HepG2 (cell line): ENCODE results near the gene TMEM117. TPM values are rescaled to one million over a fixed set of nuclear protein-coding genes. Genes with fewer than 3 reads are reported as not detected.

Source experiments
- ATAC-seq: fragments of 200-7000 bp; cut with Tn5 transposase; 3 replicates; pipeline ENCODE4 v1.9.1; 2020; ENCODE audit warnings: mild to moderate bottlenecking, moderate library complexity
- BruUV-seq: library from RNA; stranded (reverse); fragments of 400-500 nt; replicated peaks from 2 replicates; lab custom pipeline; 2021; lab: Mats Ljungman, UMichigan
- CTCF ChIA-PET: fragments of 300-600 bp; formaldehyde crosslinking; extraction: SDS; loops from one replicate; lab custom pipeline; 2021; ENCODE audit warnings: low total read pairs, inconsistent platforms, low intra/inter-chr PET ratio; lab: Yijun Ruan, JAX
- POLR2A ChIA-PET: fragments of 350-600 bp; sonication (Branson Sonifier 250); formaldehyde crosslinking; loops from one replicate; lab custom pipeline; 2020; ENCODE audit warnings: antibody characterized with exemption, inconsistent platforms; lab: Yijun Ruan, JAX
- DNase-seq: peaks from one replicate; pipeline ENCODE4 v3.0.0-alpha.2; 2015; ENCODE audit warnings: low spot score
- FAIRE-seq: peaks from 3 replicates; lab custom pipeline; 2011; peaks lifted over from hg19 to GRCh38; lab: Jason Lieb, UNC
- H2AFZ ChIP-seq: one replicate; pipeline ENCODE4 v1.6.1; 2011; ENCODE audit warnings: low read length, inconsistent platforms
- H3K27ac ChIP-seq: fragments of 300-600 bp; 3 replicates; pipeline ENCODE4 v1.8.0; 2011; ENCODE audit warnings: mixed run types, mild to moderate bottlenecking, mixed read lengths, low read length, inconsistent platforms; ENCODE audit not compliant: insufficient read depth; ENCODE audit errors: extremely low read length
- H3K27me3 ChIP-seq, 2 experiments: fragments of 200-600 bp in 1 of 2; 2 replicates in 1 of 2; 3 replicates in 1 of 2; pipeline versions ENCODE4 v1.6.0 to v1.8.0; 2011; ENCODE audit warnings: low read length in 2 of 2, mild to moderate bottlenecking in 2 of 2, moderate library complexity in 2 of 2, inconsistent platforms in 1 of 2; ENCODE audit not compliant: insufficient read depth in 2 of 2, control insufficient read depth in 1 of 2
- H3K36me3 ChIP-seq, 2 experiments: fragments of 200-600 bp in 1 of 2; replicated peaks in 1 of 2; 2 replicates in 1 of 2; 3 replicates in 1 of 2; pipeline versions ENCODE4 v1.5.1 to v1.8.0; 2011; ENCODE audit warnings: low read length in 2 of 2, inconsistent platforms in 1 of 2; ENCODE audit not compliant: insufficient read depth in 2 of 2, control insufficient read depth in 1 of 2
- H3K4me1 ChIP-seq: 2 replicates; pipeline ENCODE4 v1.5.1; 2012; ENCODE audit warnings: low read length, inconsistent platforms; ENCODE audit not compliant: insufficient read depth
- H3K4me2 ChIP-seq: 2 replicates; pipeline ENCODE4 v1.6.0; 2011; ENCODE audit warnings: low read depth, low read length, inconsistent platforms
- H3K4me3 ChIP-seq, 3 experiments: fragments of 200-600 bp in 1 of 3; sonication (generic), shearing (Covaris generic) in 1 of 3; replicated peaks in 1 of 3; 2 replicates each; pipeline ENCODE4 v1.5.1; 2011 to 2016; ENCODE audit warnings: low read length in 3 of 3, inconsistent platforms in 2 of 3, low read depth in 2 of 3, mild to moderate bottlenecking in 2 of 3, control low read depth in 1 of 3, mixed read lengths in 1 of 3; ENCODE audit not compliant: insufficient read depth in 1 of 3
- H3K79me2 ChIP-seq: one replicate; pipeline ENCODE4 v1.6.1; 2011; ENCODE audit warnings: low read length, inconsistent platforms; ENCODE audit not compliant: insufficient read depth
- H3K9ac ChIP-seq: 2 replicates; pipeline ENCODE4 v1.6.0; 2011; ENCODE audit warnings: mild to moderate bottlenecking, low read depth, low read length, inconsistent platforms; ENCODE audit not compliant: insufficient read depth
- H3K9me3 ChIP-seq: 2 replicates; pipeline ENCODE4 v1.5.1; 2012; ENCODE audit warnings: mild to moderate bottlenecking, low read length
- H4K20me1 ChIP-seq: 2 replicates; pipeline ENCODE4 v1.6.0; 2011; ENCODE audit warnings: inconsistent platforms, mild to moderate bottlenecking, low read length, moderate library complexity; ENCODE audit not compliant: insufficient read depth
- CREB1 ChIP-seq, 2 experiments: fragments of 450-650 bp in 1 of 2; IDR thresholded peaks; 2 replicates each; pipeline ENCODE4 v1.6.1; 2016 to 2017; ENCODE audit warnings: control low read depth in 1 of 2, mild to moderate bottlenecking in 1 of 2, missing compliant biosample characterization in 1 of 2, missing genetic modification characterization in 1 of 2
- GFI1 ChIP-seq: sonication (generic); formaldehyde crosslinking; IDR thresholded peaks from 2 replicates; pipeline ENCODE4 v1.5.0; 2020; ENCODE audit warnings: missing genetic modification reagents, mild to moderate bottlenecking, borderline replicate concordance
- HMG20A ChIP-seq: IDR thresholded peaks from 2 replicates; pipeline ENCODE4 v1.6.1; 2016; ENCODE audit warnings: borderline replicate concordance
- NR1H2 ChIP-seq: sonication (generic); formaldehyde crosslinking; IDR thresholded peaks from 2 replicates; pipeline ENCODE4 v1.8.1; 2022; ENCODE audit warnings: low read depth, missing genetic modification reagents, borderline replicate concordance
- REPIN1 ChIP-seq: sonication (generic); formaldehyde crosslinking; IDR thresholded peaks from 2 replicates; pipeline ENCODE4 v1.8.0; 2022; ENCODE audit warnings: missing genetic modification reagents, low read depth, mild to moderate bottlenecking, borderline replicate concordance
- ZFP41 ChIP-seq: sonication (generic); formaldehyde crosslinking; IDR thresholded peaks from 2 replicates; pipeline ENCODE4 v1.4.0; 2020; ENCODE audit warnings: mild to moderate bottlenecking, missing genetic modification reagents, borderline replicate concordance
- ZNF839 ChIP-seq: sonication (generic); formaldehyde crosslinking; IDR thresholded peaks from 2 replicates; pipeline ENCODE4 v1.4.0; 2020; ENCODE audit warnings: missing genetic modification reagents, mild to moderate bottlenecking, borderline replicate concordance
- WGBS: methylation state at CpG from one replicate; pipeline ENCODE4 v1.1.6; 2017; ENCODE audit warnings: low lambda C conversion rate; 5-methylcytosine and 5-hydroxymethylcytosine counted together
- in situ Hi-C: cut with HindIII; loops from 2 replicates; pipeline ENCODE4 v1.10.0; 2017; ENCODE audit warnings: low pct_unique_long_range_greater_than_20kb; ENCODE audit not compliant: extremely low pct_ligation_motif_present
- intact Hi-C: fragments of 100-400 bp; cut with micrococcal nuclease; formaldehyde crosslinking; loops from one replicate; pipeline ENCODE4 v1.10.0; 2022; ENCODE audit not compliant: unreplicated experiment
- polyA plus RNA-seq, 8 experiments: library from polyadenylated mRNA; depleted of rRNA in 3 of 8; stranded (reverse) in 7 of 8; unstranded in 1 of 8; fragments of >200 nt; fragmentation: Illumina TruSeq in 4 of 8; extraction: Trizol in 4 of 8; gene quantifications; 2 replicates each; pipeline versions ENCODE4 v1.2.1 to v1.2.3, GENCODE V29; 2011 to 2016; ENCODE audit warnings: low read depth in 4 of 8, missing spikeins in 1 of 8, mixed read lengths in 1 of 8; ENCODE audit not compliant: insufficient read depth in 1 of 8
- total RNA-seq, 5 experiments: library from RNA; depleted of rRNA; stranded (reverse); fragments of >200 nt; fragmentation: Illumina TruSeq; extraction: Trizol; gene quantifications; 2 replicates each; pipeline ENCODE4 v1.2.3, GENCODE V29; 2016; ENCODE audit warnings: low read depth in 1 of 5

Gene TMEM117
- total and polyA plus RNA-seq, 2 of the 13 experiments (the other 11 are each of a cell fraction or from before 2014, with no cell fraction given) = 2.8 to 8.5 TPM

- TF ChIP-seq REPIN1 (CRISPR knock-in tag) = no peak
These were observed 292.3 kb downstream of the TMEM117 start (continued) for GRCh38 chr12:44127966-44128710.

- in situ Hi-C loops = no loop called here
- WGBS = 96% methylated on average over 3 of the region's 3 CpGs
- TF ChIP-seq NR1H2 (CRISPR knock-in tag) (no peak), GFI1 (no peak), CREB1 (IDR thresholded peaks at IDR 0.05) (no peak), CREB1 (CRISPR knock-in tag; IDR thresholded peaks at IDR 0.05) (no peak), HMG20A (no peak), ZNF839 (CRISPR knock-in tag) (no peak), ZFP41 (no peak)
- TF ChIP-seq, all 625 proteins: peak for 0
- DNase-seq = no peak
- H4K20me1 ChIP-seq = no peaks in the 10 kb centered on the region
- no peaks in the 10 kb centered on the region for H3K36me3 ChIP-seq
- no peaks in the 10 kb centered on the region for H3K79me2 ChIP-seq
- H2AFZ ChIP-seq = no peak overlapping the region
- H3K27me3 ChIP-seq = no peaks in the 10 kb centered on the region
- no peak overlapping the region for H3K27ac ChIP-seq
- no peaks in the 10 kb centered on the region for H3K9me3 ChIP-seq
- FAIRE-seq = no peak
- H3K9ac ChIP-seq = no peak overlapping the region
- POLR2A ChIA-PET = no interaction called here
- no peak overlapping the region for H3K4me2 ChIP-seq
- CTCF ChIA-PET = no interaction called here
- intact Hi-C loops = no loop called here
- no peaks in the 10 kb centered on the region for H3K4me1 ChIP-seq
- no TSS peak for BruUV-seq
- ATAC-seq = no peak
- H3K4me3 ChIP-seq = no peak overlapping the region
These were observed 307.3 kb downstream of the TMEM117 start for GRCh38 chr12:44143175-44143574.
